Sigmoid colon (tissue), 4 donors: ENCODE data around the gene RTL10.

Experiments
- POLR2AphosphoS5 ChIP-seq, 4 donors: sonication (generic); formaldehyde crosslinking; IDR thresholded peaks; one replicate each; pipeline ENCODE4 v1.6.1; 2017; ENCODE audit warnings: antibody characterized with exemption in 4 of 4
- TF ChIP-seq, protein P1 (sequence below), 4 experiments: fragments of 450-650 bp in 3 of 4; fragments of 200-600 bp in 1 of 4; IDR thresholded peaks; one replicate each; pipeline ENCODE4 v1.5.1; 2016 to 2019; ENCODE audit warnings: antibody characterized with exemption in 4 of 4, mild to moderate bottlenecking in 3 of 4, moderate library complexity in 2 of 4

DNA sequence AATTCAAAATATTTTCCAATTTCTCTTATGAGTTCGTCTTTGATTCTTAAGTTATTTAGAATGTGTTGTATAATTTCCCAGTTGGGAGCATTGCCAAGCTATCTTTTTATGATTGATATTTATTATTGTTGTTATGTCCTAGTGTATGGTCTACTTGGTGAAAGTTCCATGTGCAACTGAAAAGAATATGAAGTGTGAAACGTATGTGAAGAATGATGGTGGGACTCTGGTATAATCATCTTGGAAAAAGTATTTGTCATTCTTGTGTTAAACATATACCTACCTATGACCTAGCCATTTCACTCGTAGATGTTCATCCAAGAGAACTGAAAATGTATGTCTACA is 12.0 kb upstream of the RTL10 start:
- TF ChIP-seq, protein P1, sequence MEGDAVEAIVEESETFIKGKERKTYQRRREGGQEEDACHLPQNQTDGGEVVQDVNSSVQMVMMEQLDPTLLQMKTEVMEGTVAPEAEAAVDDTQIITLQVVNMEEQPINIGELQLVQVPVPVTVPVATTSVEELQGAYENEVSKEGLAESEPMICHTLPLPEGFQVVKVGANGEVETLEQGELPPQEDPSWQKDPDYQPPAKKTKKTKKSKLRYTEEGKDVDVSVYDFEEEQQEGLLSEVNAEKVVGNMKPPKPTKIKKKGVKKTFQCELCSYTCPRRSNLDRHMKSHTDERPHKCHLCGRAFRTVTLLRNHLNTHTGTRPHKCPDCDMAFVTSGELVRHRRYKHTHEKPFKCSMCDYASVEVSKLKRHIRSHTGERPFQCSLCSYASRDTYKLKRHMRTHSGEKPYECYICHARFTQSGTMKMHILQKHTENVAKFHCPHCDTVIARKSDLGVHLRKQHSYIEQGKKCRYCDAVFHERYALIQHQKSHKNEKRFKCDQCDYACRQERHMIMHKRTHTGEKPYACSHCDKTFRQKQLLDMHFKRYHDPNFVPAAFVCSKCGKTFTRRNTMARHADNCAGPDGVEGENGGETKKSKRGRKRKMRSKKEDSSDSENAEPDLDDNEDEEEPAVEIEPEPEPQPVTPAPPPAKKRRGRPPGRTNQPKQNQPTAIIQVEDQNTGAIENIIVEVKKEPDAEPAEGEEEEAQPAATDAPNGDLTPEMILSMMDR (IDR thresholded peaks at IDR 0.05): no peak
- no peak for TF ChIP-seq POLR2AphosphoS5 (IDR thresholded peaks at IDR 0.05)
